IMR-90 (cell line): ENCODE measurements around the gene BCL2L2. TPM values are rescaled to one million over a fixed set of nuclear protein-coding genes. Genes with fewer than 3 reads are reported as not detected.

Source experiments
- ATAC-seq: fragments of 200-7000 bp; cut with Tn5 transposase; 2 replicates; pipeline ENCODE4 v1.9.1; 2020; ENCODE audit warnings: low read depth, mild to moderate bottlenecking, moderate library complexity
- BruUV-seq: library from RNA; stranded (reverse); fragments of 400-500 nt; replicated peaks from 2 replicates; lab custom pipeline; 2021; lab: Mats Ljungman, UMichigan
- CTCF ChIA-PET: fragments of 300-600 bp; formaldehyde crosslinking; extraction: SDS; loops from one replicate; lab custom pipeline; 2021; ENCODE audit warnings: antibody characterized with exemption; lab: Yijun Ruan, JAX
- POLR2A ChIA-PET: fragments of 300-600 bp; sonication (Branson Sonifier 250); formaldehyde crosslinking; loops from one replicate; lab custom pipeline; 2022; ENCODE audit warnings: antibody characterized with exemption; ENCODE audit not compliant: unreplicated experiment; lab: Charles Lee
- DNase-seq: peaks from one replicate; pipeline ENCODE4 v3.0.0; 2013
- H2AFZ ChIP-seq: replicated peaks from 2 replicates; pipeline ENCODE3; 2013; ENCODE audit warnings: low read length, mild to moderate bottlenecking; ENCODE audit not compliant: poor library complexity
- H2AK5ac ChIP-seq: 2 replicates; pipeline ENCODE4 v1.6.1; 2013; ENCODE audit warnings: low read depth, low read length, inconsistent platforms
- H2AK9ac ChIP-seq: replicated peaks from 2 replicates; pipeline ENCODE3; 2013; ENCODE audit warnings: mild to moderate bottlenecking, low read depth, low read length, moderate library complexity; ENCODE audit not compliant: poor library complexity
- H2BK120ac ChIP-seq: 2 replicates; pipeline ENCODE4 v1.6.1; 2013; ENCODE audit warnings: low read depth, low read length, inconsistent platforms
- H2BK15ac ChIP-seq: 3 replicates; pipeline ENCODE4 v1.6.1; 2013; ENCODE audit warnings: low read depth, low read length, inconsistent platforms
- H2BK20ac ChIP-seq: 2 replicates; pipeline ENCODE4 v1.6.1; 2013; ENCODE audit warnings: low read depth, mild to moderate bottlenecking, inconsistent platforms, low read length, moderate library complexity
- H2BK5ac ChIP-seq: 2 replicates; pipeline ENCODE4 v1.6.1; 2013; ENCODE audit warnings: mild to moderate bottlenecking, low read depth, low read length, inconsistent platforms; ENCODE audit not compliant: poor library complexity, severe bottlenecking
- H3K14ac ChIP-seq: replicated peaks from 2 replicates; pipeline ENCODE4 v1.6.1; 2013; ENCODE audit warnings: low read depth, low read length, inconsistent platforms
- H3K18ac ChIP-seq: 2 replicates; pipeline ENCODE4 v1.6.1; 2013; ENCODE audit warnings: low read depth, low read length, control low read depth
- H3K23ac ChIP-seq: 2 replicates; pipeline ENCODE4 v1.6.1; 2013; ENCODE audit warnings: low read depth, low read length, inconsistent platforms
- H3K27ac ChIP-seq: 2 replicates; pipeline ENCODE4 v1.5.1; 2013; ENCODE audit warnings: mild to moderate bottlenecking, control low read depth, low read length; ENCODE audit not compliant: insufficient read depth
- H3K27me3 ChIP-seq: 2 replicates; pipeline ENCODE4 v1.6.1; 2013; ENCODE audit warnings: low read length; ENCODE audit not compliant: control insufficient read depth, insufficient read depth
- H3K36me3 ChIP-seq: 2 replicates; pipeline ENCODE4 v1.6.1; 2013; ENCODE audit warnings: low read length, mixed read lengths; ENCODE audit not compliant: control insufficient read depth, insufficient read depth
- H3K4ac ChIP-seq: 2 replicates; pipeline ENCODE4 v1.6.1; 2013; ENCODE audit warnings: low read depth, low read length, inconsistent platforms
- H3K4me1 ChIP-seq: 2 replicates; pipeline ENCODE4 v1.6.1; 2013; ENCODE audit warnings: low read length, mixed read lengths; ENCODE audit not compliant: control insufficient read depth, insufficient read depth
- H3K4me2 ChIP-seq: 2 replicates; pipeline ENCODE4 v1.6.1; 2013; ENCODE audit warnings: low read depth, mild to moderate bottlenecking, control low read depth, low read length, moderate library complexity
- H3K4me3 ChIP-seq: 2 replicates; pipeline ENCODE4 v1.5.1; 2013; ENCODE audit warnings: low read depth, mild to moderate bottlenecking, control low read depth, low read length, moderate library complexity; ENCODE audit not compliant: insufficient read depth
- H3K56ac ChIP-seq: 2 replicates; pipeline ENCODE4 v1.6.1; 2013; ENCODE audit warnings: low read length, inconsistent platforms; ENCODE audit not compliant: insufficient read depth; ENCODE audit errors: extremely low read depth
- H3K79me1 ChIP-seq, 2 experiments: 2 replicates each; pipeline ENCODE4 v1.6.1; 2013; ENCODE audit warnings: low read length in 2 of 2, inconsistent platforms in 1 of 2, low read depth in 1 of 2
- H3K9ac ChIP-seq: 2 replicates; pipeline ENCODE4 v1.6.1; 2013; ENCODE audit warnings: low read depth, low read length, control low read depth
- H3K9me1 ChIP-seq: 2 replicates; pipeline ENCODE4 v1.6.1; 2013; ENCODE audit warnings: low read length, inconsistent platforms; ENCODE audit not compliant: insufficient read depth
- H3K9me3 ChIP-seq: 2 replicates; pipeline ENCODE4 v1.6.1; 2013; ENCODE audit warnings: low read length; ENCODE audit not compliant: control insufficient read depth, insufficient read depth
- H4K20me1 ChIP-seq: 2 replicates; pipeline ENCODE4 v1.6.1; 2013; ENCODE audit warnings: low read length, inconsistent platforms; ENCODE audit not compliant: insufficient read depth
- H4K5ac ChIP-seq: 2 replicates; pipeline ENCODE4 v1.6.1; 2013; ENCODE audit warnings: mild to moderate bottlenecking, low read depth, low read length, control low read depth
- H4K8ac ChIP-seq, 2 experiments: 2 replicates each; pipeline ENCODE4 v1.6.1; 2013; ENCODE audit warnings: low read depth in 2 of 2, low read length in 2 of 2, control low read depth in 1 of 2, inconsistent platforms in 1 of 2
- H4K91ac ChIP-seq: 2 replicates; pipeline ENCODE4 v1.6.1; 2013; ENCODE audit warnings: low read depth, low read length, inconsistent platforms; ENCODE audit not compliant: insufficient read depth
- CEBPB ChIP-seq: IDR thresholded peaks from 2 replicates; pipeline ENCODE4 v1.6.1; 2012; ENCODE audit warnings: low read depth, low read length, improper control_type of control experiment
- CTCF ChIP-seq: conservative IDR thresholded peaks from 2 replicates; pipeline ENCODE4 v1.5.1; 2012; ENCODE audit warnings: mild to moderate bottlenecking, low read depth, low read length, improper control_type of control experiment
- MAFK ChIP-seq: IDR thresholded peaks from 2 replicates; pipeline ENCODE4 v1.6.1; 2012; ENCODE audit warnings: low read depth, low read length, improper control_type of control experiment
- POLR2A ChIP-seq: IDR thresholded peaks from 2 replicates; pipeline ENCODE4 v1.6.1; 2012; ENCODE audit warnings: mild to moderate bottlenecking, low read depth, low read length
- RAD21 ChIP-seq: IDR thresholded peaks from 2 replicates; pipeline ENCODE4 v1.6.1; 2012; ENCODE audit warnings: low read length, improper control_type of control experiment
- RFX5 ChIP-seq: IDR thresholded peaks from 2 replicates; pipeline ENCODE4 v1.8.0; 2012; ENCODE audit warnings: low read depth, mild to moderate bottlenecking, low read length, moderate library complexity
- WGBS, 2 experiments: methylation state at CpG; one replicate each; pipeline versions ENCODE4 v1.1.5 to v1.1.7; 2013; ENCODE audit warnings: missing lambda C conversion rate in 2 of 2; ENCODE audit not compliant: insufficient read length in 1 of 2; ENCODE audit errors: extremely low coverage in 2 of 2; 5-methylcytosine and 5-hydroxymethylcytosine counted together
- dilution Hi-C: fragments of 300-500 bp; cut with HindIII; formaldehyde crosslinking; loops from one replicate; pipeline ENCODE4 v1.14.3; 2018; ENCODE audit warnings: low sequenced_read_pairs; ENCODE audit not compliant: unreplicated experiment
- in situ Hi-C: fragments of 300-500 bp; cut with MboI; formaldehyde crosslinking; loops from 3 replicates; pipeline ENCODE4 v1.14.3; 2019; ENCODE audit warnings: low sequenced_read_pairs, inconsistent platforms, mixed read lengths
- intact Hi-C: fragments of 100-400 bp; cut with micrococcal nuclease; formaldehyde crosslinking; loops from 2 replicates; pipeline ENCODE4 v1.10.0; 2022
- polyA plus RNA-seq, 3 experiments: library from polyadenylated mRNA; depleted of rRNA; stranded (reverse); fragments of >200 nt; gene quantifications; 2 replicates each; pipeline ENCODE4 v1.2.3, GENCODE V29; 2012; ENCODE audit warnings: low replicate concordance in 1 of 3
- total RNA-seq: library from RNA; depleted of rRNA; stranded (reverse); fragments of >200 nt; gene quantifications from 2 replicates; pipeline ENCODE4 v1.2.3, GENCODE V29; 2012
- TF ChIP-seq, protein P1 (sequence below): fragments of 150-350 bp; IDR thresholded peaks from 2 replicates; pipeline ENCODE4 v1.6.1; 2017; ENCODE audit warnings: mild to moderate bottlenecking, antibody characterized with exemption, low read length, low read depth

BCL2L2 gene
- total and polyA plus RNA-seq, 2 of the 4 experiments (the other 2 are of a cell fraction), result 14.5 to 40.9 TPM

DNA sequence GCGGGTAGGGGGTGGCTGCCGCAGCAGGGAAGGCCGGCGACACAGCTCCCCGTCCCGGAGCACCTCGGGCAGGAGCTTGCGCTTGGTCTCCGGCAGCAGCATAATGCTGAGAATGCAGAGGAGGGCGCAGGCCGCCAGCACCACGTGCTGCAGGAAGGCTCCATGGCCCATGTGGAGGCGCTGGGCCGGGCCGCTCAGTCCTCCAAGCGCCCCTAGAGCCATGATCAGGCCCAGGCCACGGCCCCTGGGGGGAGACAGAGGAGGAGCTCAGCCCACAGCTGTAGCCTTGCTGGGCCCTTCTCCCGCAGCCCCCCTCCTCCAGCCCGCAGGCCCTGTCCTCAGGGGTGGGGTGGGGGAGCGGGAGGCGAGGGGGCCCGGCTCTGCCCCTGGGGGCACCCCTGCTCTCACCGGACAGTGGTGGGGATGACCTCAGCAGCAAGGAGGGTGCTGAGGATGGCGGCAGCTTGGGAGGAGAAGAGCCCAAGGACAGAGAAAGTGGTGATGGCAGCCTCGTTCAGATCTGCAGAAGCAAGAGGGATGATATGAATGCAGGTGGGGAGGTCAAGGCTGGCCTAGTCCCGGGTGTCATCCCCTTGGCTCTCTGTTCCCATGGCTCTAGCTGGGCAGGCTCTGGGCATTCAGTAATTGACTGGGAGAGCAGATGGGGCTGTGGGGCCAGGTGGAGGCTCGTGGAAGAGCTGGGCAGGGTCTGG lies 40.2 kb downstream of the BCL2L2 start:
- H3K4me1 ChIP-seq, result peaks cover 3% of the 10 kb centered on the region; the same call in 1 of the 2 replicates
- no peak overlapping the region for H3K9ac ChIP-seq
- dilution Hi-C loops, result no loop called here
- peaks cover 2% of the 10 kb centered on the region; the same call in 1 of the 2 replicates for H3K27me3 ChIP-seq
- WGBS, 2 experiments, result 85% methylated on average over 13 of the region's 27 CpGs; no CpG with 5 or more reads in 1 of the 2 experiments
- no peak overlapping the region for H4K5ac ChIP-seq
- no peak overlapping the region for H2AK9ac ChIP-seq
- H2BK20ac ChIP-seq, result no peak overlapping the region
- no peak overlapping the region for H3K56ac ChIP-seq
- no peaks in the 10 kb centered on the region; the same call in 1 of the 2 replicates for H4K20me1 ChIP-seq
- no peak overlapping the region for H2AK5ac ChIP-seq
- H3K18ac ChIP-seq, result no peak overlapping the region
- ChIA-PET CTCF (no interaction called here), POLR2A (interaction anchor here (0.5 kb wide), 1 partner anchor 21 kb away, joined by 4 read pairs; no protein-coding TSS in a partner anchor)
- no peak overlapping the region for H2BK15ac ChIP-seq
- H3K9me3 ChIP-seq, result no peaks in the 10 kb centered on the region
- intact Hi-C loops, result no loop called here
- no peak overlapping the region for H4K8ac ChIP-seq
- H2AFZ ChIP-seq, result no peak overlapping the region
- H3K9me1 ChIP-seq, result no peaks in the 10 kb centered on the region
- H3K4me2 ChIP-seq, result no peak overlapping the region
- in situ Hi-C loops, result no loop called here
- H3K4me3 ChIP-seq, result no peak overlapping the region
- H2BK120ac ChIP-seq, result no peak overlapping the region
- H3K36me3 ChIP-seq, result peaks cover 10% of the 10 kb centered on the region
- H3K79me1 ChIP-seq, result peaks cover 0 to 3% of the 10 kb centered on the region in 2 experiments; a peak in 3 of 4 replicates
- TF ChIP-seq CTCF, result no peak
- no peak for TF ChIP-seq CEBPB
- no peak for TF ChIP-seq RAD21
- no peak for TF ChIP-seq POLR2A
- TF ChIP-seq RFX5, result no peak
- TF ChIP-seq, protein P1, sequence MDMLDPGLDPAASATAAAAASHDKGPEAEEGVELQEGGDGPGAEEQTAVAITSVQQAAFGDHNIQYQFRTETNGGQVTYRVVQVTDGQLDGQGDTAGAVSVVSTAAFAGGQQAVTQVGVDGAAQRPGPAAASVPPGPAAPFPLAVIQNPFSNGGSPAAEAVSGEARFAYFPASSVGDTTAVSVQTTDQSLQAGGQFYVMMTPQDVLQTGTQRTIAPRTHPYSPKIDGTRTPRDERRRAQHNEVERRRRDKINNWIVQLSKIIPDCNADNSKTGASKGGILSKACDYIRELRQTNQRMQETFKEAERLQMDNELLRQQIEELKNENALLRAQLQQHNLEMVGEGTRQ, result no peak
- TF ChIP-seq MAFK, result no peak
- H3K4ac ChIP-seq, result no peak overlapping the region
- BruUV-seq, result no TSS peak
- H2BK5ac ChIP-seq, result no peak overlapping the region
- DNase-seq (no peak), ATAC-seq (no peak)
- H3K27ac ChIP-seq, result no peak overlapping the region
- no peak overlapping the region for H3K23ac ChIP-seq
- H3K14ac ChIP-seq, result no peak overlapping the region
- H4K91ac ChIP-seq, result no peak overlapping the region
